ENCODE measurements around the gene SRPK2.
"Not testable (repeated sequence)": the region's sequence is repeated elsewhere in the genome, so short reads cannot be mapped to it uniquely, and the experiment has no call there.

The SRPK2 gene

DNA sequence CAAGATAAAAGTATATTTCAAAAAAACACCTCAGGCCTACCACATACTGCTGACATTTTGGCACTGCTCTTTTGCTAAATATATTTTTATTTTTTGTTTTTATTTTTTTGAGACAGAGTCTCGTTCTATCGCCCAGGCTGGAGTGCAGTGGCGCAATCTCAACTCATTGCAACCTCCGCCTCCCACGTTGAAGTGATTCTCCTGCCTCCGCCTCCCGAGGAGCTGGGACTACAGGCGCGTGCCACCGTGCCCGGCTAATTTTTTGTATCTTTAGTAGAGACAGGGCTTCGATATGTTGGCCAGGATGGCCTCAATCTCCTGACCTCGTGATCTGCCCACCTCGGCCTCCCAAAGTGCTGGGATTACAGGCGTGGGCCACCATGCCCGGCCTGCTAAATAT, 193.8 kb downstream of the SRPK2 start:
- not testable (repeated sequence) for H3K27ac ChIP-seq (ENCODE audit: low read length); H3K9me3 ChIP-seq (ENCODE audit: control insufficient read depth, low read depth, low read length); H3K36me3 ChIP-seq (ENCODE audit: control insufficient read depth, low read depth, low read length); H3K27me3 ChIP-seq (ENCODE audit: control insufficient read depth, insufficient read depth, low read length); H3K9ac ChIP-seq (ENCODE audit: low read length); H3K4me1 ChIP-seq (ENCODE audit: control insufficient read depth, low read depth, low read length); H3K4me3 ChIP-seq (ENCODE audit: low read length)

DNA sequence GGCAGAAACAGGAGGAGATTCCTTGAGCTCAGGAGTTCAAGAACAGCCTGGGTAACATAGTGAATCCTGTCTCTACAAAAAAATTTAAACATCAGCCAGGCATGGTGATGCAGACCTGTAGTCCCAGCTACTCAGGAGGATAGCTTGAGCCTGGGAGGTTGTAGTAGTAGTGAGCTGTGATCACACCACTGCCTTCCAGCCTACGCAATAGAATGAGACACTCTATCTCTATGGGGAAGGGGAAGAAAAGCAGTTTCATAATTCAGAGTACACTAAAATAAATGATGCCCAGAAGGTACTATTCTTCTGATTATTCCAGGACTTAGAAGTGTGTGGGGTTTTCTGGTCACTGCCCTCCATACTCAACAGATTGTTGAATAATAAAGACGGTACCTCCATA, 197.4 kb downstream of the SRPK2 start:
- H3K27ac ChIP-seq (ENCODE audit: low read length), result no peak overlapping the region

DNA sequence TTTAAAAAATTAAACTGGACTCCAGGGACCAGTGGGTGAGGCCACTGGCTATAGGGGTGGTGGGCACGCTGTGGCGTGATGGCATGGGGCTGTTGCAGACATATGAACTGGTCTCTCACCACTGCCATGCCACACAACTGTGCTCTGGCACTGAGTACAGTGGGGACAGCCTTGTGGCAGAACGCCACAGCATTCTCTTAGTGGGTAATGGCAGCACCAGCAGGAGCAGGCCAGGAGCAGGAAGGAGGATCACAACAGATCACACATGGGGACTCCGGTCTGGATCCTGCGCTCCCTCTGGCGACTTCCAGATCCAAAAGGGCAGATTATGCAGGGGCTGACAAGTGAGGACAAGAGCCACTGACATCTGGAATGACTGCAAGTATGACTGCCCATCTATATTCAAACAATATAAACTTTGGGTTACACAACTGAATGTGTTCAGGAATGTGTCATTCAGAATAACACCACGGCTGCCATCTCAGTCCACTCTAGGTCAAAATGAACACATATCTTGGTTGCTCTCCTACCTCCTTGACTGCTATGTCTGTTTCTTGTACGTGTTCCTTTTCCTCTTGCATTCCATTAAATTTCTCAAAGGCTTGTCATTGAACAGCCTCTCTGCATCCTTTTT, 198.7 kb downstream of the SRPK2 start:
- H3K4me3 ChIP-seq (ENCODE audit: low read length), result no peak overlapping the region
- H3K9ac ChIP-seq (ENCODE audit: low read length), result no peak overlapping the region
- no peaks in the 10 kb centered on the region for H3K4me1 ChIP-seq (ENCODE audit: control insufficient read depth, low read depth, low read length)
- H3K27me3 ChIP-seq (ENCODE audit: control insufficient read depth, insufficient read depth, low read length), result no peaks in the 10 kb centered on the region
- H3K27ac ChIP-seq (ENCODE audit: low read length), result no peak overlapping the region
- no peaks in the 10 kb centered on the region for H3K36me3 ChIP-seq (ENCODE audit: control insufficient read depth, low read depth, low read length)
- no peaks in the 10 kb centered on the region for H3K9me3 ChIP-seq (ENCODE audit: control insufficient read depth, low read depth, low read length)

More for the DNA sequence above, 197.4 kb downstream of the SRPK2 start:
- no peaks in the 10 kb centered on the region for H3K36me3 ChIP-seq (ENCODE audit: control insufficient read depth, low read depth, low read length)
- no peaks in the 10 kb centered on the region for H3K9me3 ChIP-seq (ENCODE audit: control insufficient read depth, low read depth, low read length)
- H3K4me1 ChIP-seq (ENCODE audit: control insufficient read depth, low read depth, low read length), result no peaks in the 10 kb centered on the region
- no peak overlapping the region for H3K4me3 ChIP-seq (ENCODE audit: low read length)
- H3K27me3 ChIP-seq (ENCODE audit: control insufficient read depth, insufficient read depth, low read length), result no peaks in the 10 kb centered on the region
- H3K9ac ChIP-seq (ENCODE audit: low read length), result no peak overlapping the region

DNA sequence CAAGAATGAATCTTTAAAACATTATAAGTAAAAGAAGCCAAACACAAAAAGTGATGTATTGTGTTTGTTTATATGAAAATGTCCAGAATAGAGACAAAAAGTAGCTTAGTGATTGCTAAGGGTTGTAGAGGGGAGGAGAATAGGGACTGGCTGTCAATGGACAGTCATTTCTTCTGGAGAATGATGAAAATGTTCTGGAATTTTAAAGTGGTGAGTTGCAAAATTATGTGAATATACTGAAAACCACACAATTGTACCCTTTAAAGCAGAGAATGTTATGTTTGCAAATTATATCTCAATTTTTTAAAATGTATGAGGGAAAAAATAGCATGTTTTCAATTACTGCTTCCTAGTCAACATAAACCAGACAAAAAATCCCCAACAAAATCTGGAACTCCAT, 200.5 kb downstream of the SRPK2 start:
- no peaks in the 10 kb centered on the region for H3K36me3 ChIP-seq (ENCODE audit: control insufficient read depth, low read depth, low read length)
- H3K9ac ChIP-seq (ENCODE audit: low read length), result no peak overlapping the region
- H3K4me3 ChIP-seq (ENCODE audit: low read length), result no peak overlapping the region
- no peaks in the 10 kb centered on the region for H3K27me3 ChIP-seq (ENCODE audit: control insufficient read depth, insufficient read depth, low read length)
- no peaks in the 10 kb centered on the region for H3K9me3 ChIP-seq (ENCODE audit: control insufficient read depth, low read depth, low read length)
- no peaks in the 10 kb centered on the region for H3K4me1 ChIP-seq (ENCODE audit: control insufficient read depth, low read depth, low read length)
- no peak overlapping the region for H3K27ac ChIP-seq (ENCODE audit: low read length)

DNA sequence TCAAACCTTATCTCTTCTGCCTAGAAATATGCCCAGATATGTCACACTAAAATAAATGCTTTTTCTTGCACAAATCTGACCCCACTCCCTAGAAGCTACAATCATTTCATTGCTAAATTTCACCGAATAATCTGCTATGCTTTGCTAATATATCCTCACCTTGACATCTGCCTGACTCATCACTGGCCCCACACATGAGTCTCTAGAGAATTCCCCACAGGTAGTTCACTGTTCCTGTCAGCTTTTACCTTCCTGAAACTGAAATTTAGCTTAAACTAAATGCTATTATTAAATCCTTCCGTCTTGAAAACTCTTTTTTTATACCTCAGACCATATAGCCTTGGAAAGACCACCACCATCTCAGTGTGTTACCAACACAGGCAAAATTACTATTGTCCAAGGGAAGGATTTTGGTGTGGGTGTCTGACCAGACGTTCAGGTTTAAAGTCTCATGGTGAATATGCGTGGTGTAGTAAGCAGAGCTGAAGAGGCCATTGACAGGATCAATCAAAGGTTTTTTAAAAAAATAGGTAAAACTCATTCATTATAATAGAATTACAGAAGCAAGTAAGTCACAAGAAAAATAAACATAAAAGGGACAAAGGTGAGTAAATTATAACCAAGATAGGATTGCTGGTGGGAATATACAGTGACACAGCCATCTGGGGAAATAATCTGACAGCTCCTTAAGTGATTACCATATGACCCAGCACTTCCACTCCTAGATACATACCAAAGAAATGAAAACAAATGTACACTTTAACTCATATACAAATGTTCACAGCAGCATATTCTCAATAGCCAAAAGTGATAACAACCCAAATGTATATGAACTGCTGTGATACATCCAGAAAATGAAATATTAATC, 201.2 kb downstream of the SRPK2 start:
- H3K9ac ChIP-seq (ENCODE audit: low read length), result no peak overlapping the region
- H3K27me3 ChIP-seq (ENCODE audit: control insufficient read depth, insufficient read depth, low read length), result no peaks in the 10 kb centered on the region
- H3K27ac ChIP-seq (ENCODE audit: low read length), result no peak overlapping the region
- H3K4me1 ChIP-seq (ENCODE audit: control insufficient read depth, low read depth, low read length), result no peaks in the 10 kb centered on the region
- H3K36me3 ChIP-seq (ENCODE audit: control insufficient read depth, low read depth, low read length), result no peaks in the 10 kb centered on the region
- no peaks in the 10 kb centered on the region for H3K9me3 ChIP-seq (ENCODE audit: control insufficient read depth, low read depth, low read length)
- no peak overlapping the region for H3K4me3 ChIP-seq (ENCODE audit: low read length)

DNA sequence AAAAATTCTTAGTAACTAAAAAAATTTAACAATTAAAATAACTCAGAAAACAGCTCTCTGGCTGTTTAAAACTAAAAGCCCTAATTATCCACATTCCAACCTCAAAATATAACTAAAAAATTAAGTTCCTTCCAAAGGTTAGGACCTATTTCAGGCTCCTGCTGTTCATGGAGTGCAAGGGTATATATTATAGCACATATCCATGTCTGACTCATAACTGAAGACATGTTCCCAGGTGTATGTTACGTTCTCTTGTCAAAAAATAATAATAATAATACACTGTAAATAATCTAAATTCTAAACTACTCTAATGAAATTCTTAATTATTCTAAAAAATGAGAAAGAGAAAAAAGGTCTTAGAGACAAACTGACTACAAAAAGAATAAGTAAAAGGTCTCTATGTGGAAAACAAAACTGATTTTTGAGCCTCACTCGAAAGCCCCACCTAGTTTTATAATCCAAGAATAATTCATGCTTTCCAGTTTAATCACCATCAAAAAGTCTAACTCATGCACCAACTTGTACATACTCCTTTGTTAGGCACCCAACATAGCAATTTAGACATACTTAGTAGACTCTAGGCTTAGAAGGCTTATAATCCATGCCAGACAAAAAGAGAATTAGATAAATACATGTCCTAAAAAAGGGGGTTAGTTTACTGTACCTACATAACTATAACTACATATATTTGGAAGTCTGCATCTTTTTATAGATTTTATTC, 203.3 kb downstream of the SRPK2 start:
- no peaks in the 10 kb centered on the region for H3K9me3 ChIP-seq (ENCODE audit: control insufficient read depth, low read depth, low read length)
- no peak overlapping the region for H3K27ac ChIP-seq (ENCODE audit: low read length)
- no peaks in the 10 kb centered on the region for H3K4me1 ChIP-seq (ENCODE audit: control insufficient read depth, low read depth, low read length)
- no peaks in the 10 kb centered on the region for H3K36me3 ChIP-seq (ENCODE audit: control insufficient read depth, low read depth, low read length)
- no peaks in the 10 kb centered on the region for H3K27me3 ChIP-seq (ENCODE audit: control insufficient read depth, insufficient read depth, low read length)
- H3K9ac ChIP-seq (ENCODE audit: low read length), result no peak overlapping the region
- H3K4me3 ChIP-seq (ENCODE audit: low read length), result no peak overlapping the region

- no peak overlapping the region for H3K4me3 ChIP-seq (ENCODE audit: low read length)
- no peak overlapping the region for H3K9ac ChIP-seq (ENCODE audit: low read length)
- no peak overlapping the region for H3K27ac ChIP-seq (ENCODE audit: low read length)
- H3K36me3 ChIP-seq (ENCODE audit: control insufficient read depth, low read depth, low read length), result no peaks in the 10 kb centered on the region
- no peaks in the 10 kb centered on the region for H3K27me3 ChIP-seq (ENCODE audit: control insufficient read depth, insufficient read depth, low read length)
- H3K4me1 ChIP-seq (ENCODE audit: control insufficient read depth, low read depth, low read length), result peaks cover 4% of the 10 kb centered on the region
- H3K9me3 ChIP-seq (ENCODE audit: control insufficient read depth, low read depth, low read length), result no peaks in the 10 kb centered on the region
Observed at GRCh38 chr7:105180002-105180401, 208.7 kb downstream of the SRPK2 start.

GRCh38 chr7:105178928-105179541, 209.7 kb downstream of the SRPK2 start:
- H3K9me3 ChIP-seq (ENCODE audit: control insufficient read depth, low read depth, low read length), result no peaks in the 10 kb centered on the region
- H3K9ac ChIP-seq (ENCODE audit: low read length), result no peak overlapping the region
- H3K4me3 ChIP-seq (ENCODE audit: low read length), result no peak overlapping the region
- peaks cover 4% of the 10 kb centered on the region for H3K4me1 ChIP-seq (ENCODE audit: control insufficient read depth, low read depth, low read length)
- no peaks in the 10 kb centered on the region for H3K36me3 ChIP-seq (ENCODE audit: control insufficient read depth, low read depth, low read length)
- no peak overlapping the region for H3K27ac ChIP-seq (ENCODE audit: low read length)
- H3K27me3 ChIP-seq (ENCODE audit: control insufficient read depth, insufficient read depth, low read length), result no peaks in the 10 kb centered on the region

- Histone ChIP-seq H3K27me3 (ENCODE audit: control insufficient read depth, insufficient read depth, low read length) (no peaks in the 10 kb centered on the region), H3K36me3 (ENCODE audit: control insufficient read depth, low read depth, low read length) (no peaks in the 10 kb centered on the region), H3K9me3 (ENCODE audit: control insufficient read depth, low read depth, low read length) (no peaks in the 10 kb centered on the region), H3K9ac (ENCODE audit: low read length) (no peak overlapping the region), H3K4me1 (ENCODE audit: control insufficient read depth, low read depth, low read length) (peaks cover 4% of the 10 kb centered on the region), H3K27ac (ENCODE audit: low read length) (no peak overlapping the region), H3K4me3 (ENCODE audit: low read length) (no peak overlapping the region)
Observed at GRCh38 chr7:105178177-105178576, 210.5 kb downstream of the SRPK2 start.

DNA sequence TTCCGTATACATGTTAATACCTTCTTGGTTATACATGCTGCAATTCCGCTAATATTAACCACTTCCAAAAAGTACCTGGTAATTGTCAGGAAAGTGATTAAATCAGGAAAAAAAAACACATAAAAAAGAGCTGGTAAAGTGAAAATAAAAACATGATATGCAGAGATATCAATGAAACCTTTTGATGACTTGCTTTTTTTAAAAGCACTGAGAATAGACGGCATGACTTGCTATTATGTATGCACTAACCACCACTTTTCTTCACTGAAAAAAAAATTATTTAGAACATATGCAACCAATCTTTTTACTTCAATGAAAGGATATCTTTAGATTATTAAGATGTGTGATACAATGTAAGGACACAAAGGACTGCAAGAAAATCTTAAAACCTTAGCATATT, 211.7 kb downstream of the SRPK2 start:
- Histone ChIP-seq H3K4me1 (ENCODE audit: control insufficient read depth, low read depth, low read length) (peaks cover 4% of the 10 kb centered on the region), H3K4me3 (ENCODE audit: low read length) (no peak overlapping the region), H3K9me3 (ENCODE audit: control insufficient read depth, low read depth, low read length) (no peaks in the 10 kb centered on the region), H3K27ac (ENCODE audit: low read length) (no peak overlapping the region), H3K36me3 (ENCODE audit: control insufficient read depth, low read depth, low read length) (no peaks in the 10 kb centered on the region), H3K27me3 (ENCODE audit: control insufficient read depth, insufficient read depth, low read length) (no peaks in the 10 kb centered on the region), H3K9ac (ENCODE audit: low read length) (no peak overlapping the region)

DNA sequence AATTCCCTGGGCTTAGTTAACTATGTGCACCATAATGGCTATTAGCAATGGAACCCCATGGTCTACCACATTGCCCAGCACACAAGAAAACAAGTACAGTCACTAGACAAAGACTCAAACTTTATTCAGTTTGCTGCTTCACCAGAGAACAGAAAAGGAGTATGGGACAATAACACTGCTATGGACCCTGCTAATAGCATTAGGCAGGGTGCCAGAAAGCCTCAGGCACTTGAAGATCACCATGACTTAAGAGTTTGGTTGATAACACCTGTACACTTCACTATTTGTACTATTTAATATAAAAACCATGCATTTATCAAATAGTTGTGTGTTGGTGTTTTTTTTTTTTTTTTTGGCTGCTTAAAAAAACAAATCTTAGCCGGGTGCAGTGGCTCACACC, 215.1 kb downstream of the SRPK2 start:
- no peaks in the 10 kb centered on the region for H3K9me3 ChIP-seq (ENCODE audit: control insufficient read depth, low read depth, low read length)

More for the DNA sequence above, 215.1 kb downstream of the SRPK2 start:
- no peaks in the 10 kb centered on the region for H3K27me3 ChIP-seq (ENCODE audit: control insufficient read depth, insufficient read depth, low read length)
- H3K9ac ChIP-seq (ENCODE audit: low read length), result no peak overlapping the region
- peaks cover 4% of the 10 kb centered on the region for H3K4me1 ChIP-seq (ENCODE audit: control insufficient read depth, low read depth, low read length)
- H3K27ac ChIP-seq (ENCODE audit: low read length), result no peak overlapping the region
- peaks cover 1% of the 10 kb centered on the region for H3K36me3 ChIP-seq (ENCODE audit: control insufficient read depth, low read depth, low read length)
- no peak overlapping the region for H3K4me3 ChIP-seq (ENCODE audit: low read length)

Data from iPS-18a (cell line).